HFFc6 (cell line): ENCODE results near the gene LIG1. TPM values are rescaled to one million over a fixed set of nuclear protein-coding genes. Genes with fewer than 3 reads are reported as not detected.

ENCODE experiments used
- DNase-seq: peaks from one replicate; pipeline ENCODE4 v3.0.0-alpha.2; 2018
- H3K27ac Mint-ChIP-seq: 2 replicates; pipeline ENCODE4 v1.8.0; 2020; ENCODE audit warnings: mild to moderate bottlenecking, mixed read lengths
- H3K27me3 Mint-ChIP-seq: 2 replicates; pipeline ENCODE4 v1.8.0; 2021; ENCODE audit warnings: mild to moderate bottlenecking, moderate library complexity, mixed read lengths; ENCODE audit not compliant: insufficient read depth
- H3K36me3 Mint-ChIP-seq: 2 replicates; pipeline ENCODE4 v1.8.0; 2021; ENCODE audit warnings: low read depth, mixed read lengths
- H3K4me1 Mint-ChIP-seq: 2 replicates; pipeline ENCODE4 v1.8.0; 2020; ENCODE audit warnings: low read depth, mixed read lengths
- H3K4me3 Mint-ChIP-seq: 2 replicates; pipeline ENCODE4 v1.8.0; 2020; ENCODE audit warnings: mild to moderate bottlenecking, moderate library complexity, mixed read lengths
- H3K9me3 Mint-ChIP-seq: 2 replicates; pipeline ENCODE4 v1.8.0; 2020; ENCODE audit warnings: mild to moderate bottlenecking, mixed read lengths
- total RNA-seq, 6 experiments: library from RNA; stranded (reverse); fragmentation: NEBNext Ultra II Directional; extraction: Animal tissue kit (Norgen Biotek cat#: 25700); gene quantifications; 2 replicates in 1 of 6; 3 replicates in 5 of 6; pipeline ENCODE4 v1.2.3, GENCODE V29; 2021
- TF ChIP-seq, protein P1 (sequence below): fragments of 200-600 bp; sonication (generic); IDR thresholded peaks from 2 replicates; pipeline ENCODE4 v1.5.0; 2021; ENCODE audit warnings: antibody characterized with exemption, mild to moderate bottlenecking

LIG1 gene
- total RNA-seq, 6 experiments from 2014 or later = 25.9 to 55.8 (median 48.1) TPM

DNA sequence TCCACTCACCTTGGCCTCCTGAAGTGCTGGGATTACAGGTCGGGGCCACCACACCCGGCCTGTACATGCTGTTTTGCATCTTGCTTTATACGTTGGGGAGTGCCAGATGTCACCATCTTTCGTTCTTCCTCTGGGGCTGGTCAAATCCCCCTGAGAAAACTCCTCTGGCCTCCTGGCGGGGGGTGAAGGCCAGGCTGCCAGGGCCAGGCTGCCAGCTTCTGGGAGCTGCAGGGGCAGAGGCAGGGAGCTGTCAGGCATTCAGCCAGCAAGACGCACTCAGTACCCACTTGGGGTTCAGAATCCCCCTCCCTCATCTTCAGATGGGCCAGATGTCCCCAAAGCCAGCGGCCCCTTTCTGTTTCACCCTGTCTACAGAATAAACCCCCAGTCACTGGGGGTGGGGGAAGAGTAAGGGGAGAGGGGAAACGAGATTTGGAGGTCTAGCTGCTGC lies 16.4 kb upstream of the LIG1 start:
- Mint-ChIP-seq H3K9me3 (peaks cover 3% of the 10 kb centered on the region), H3K27me3 (peaks cover 2% of the 10 kb centered on the region; the same call in 1 of the 2 replicates), H3K4me3 (no peak overlapping the region), H3K4me1 (no peaks in the 10 kb centered on the region), H3K36me3 (peaks cover 40% of the 10 kb centered on the region), H3K27ac (no peak overlapping the region)
- TF ChIP-seq, protein P1, sequence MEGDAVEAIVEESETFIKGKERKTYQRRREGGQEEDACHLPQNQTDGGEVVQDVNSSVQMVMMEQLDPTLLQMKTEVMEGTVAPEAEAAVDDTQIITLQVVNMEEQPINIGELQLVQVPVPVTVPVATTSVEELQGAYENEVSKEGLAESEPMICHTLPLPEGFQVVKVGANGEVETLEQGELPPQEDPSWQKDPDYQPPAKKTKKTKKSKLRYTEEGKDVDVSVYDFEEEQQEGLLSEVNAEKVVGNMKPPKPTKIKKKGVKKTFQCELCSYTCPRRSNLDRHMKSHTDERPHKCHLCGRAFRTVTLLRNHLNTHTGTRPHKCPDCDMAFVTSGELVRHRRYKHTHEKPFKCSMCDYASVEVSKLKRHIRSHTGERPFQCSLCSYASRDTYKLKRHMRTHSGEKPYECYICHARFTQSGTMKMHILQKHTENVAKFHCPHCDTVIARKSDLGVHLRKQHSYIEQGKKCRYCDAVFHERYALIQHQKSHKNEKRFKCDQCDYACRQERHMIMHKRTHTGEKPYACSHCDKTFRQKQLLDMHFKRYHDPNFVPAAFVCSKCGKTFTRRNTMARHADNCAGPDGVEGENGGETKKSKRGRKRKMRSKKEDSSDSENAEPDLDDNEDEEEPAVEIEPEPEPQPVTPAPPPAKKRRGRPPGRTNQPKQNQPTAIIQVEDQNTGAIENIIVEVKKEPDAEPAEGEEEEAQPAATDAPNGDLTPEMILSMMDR = no peak
- no peak for DNase-seq

DNA sequence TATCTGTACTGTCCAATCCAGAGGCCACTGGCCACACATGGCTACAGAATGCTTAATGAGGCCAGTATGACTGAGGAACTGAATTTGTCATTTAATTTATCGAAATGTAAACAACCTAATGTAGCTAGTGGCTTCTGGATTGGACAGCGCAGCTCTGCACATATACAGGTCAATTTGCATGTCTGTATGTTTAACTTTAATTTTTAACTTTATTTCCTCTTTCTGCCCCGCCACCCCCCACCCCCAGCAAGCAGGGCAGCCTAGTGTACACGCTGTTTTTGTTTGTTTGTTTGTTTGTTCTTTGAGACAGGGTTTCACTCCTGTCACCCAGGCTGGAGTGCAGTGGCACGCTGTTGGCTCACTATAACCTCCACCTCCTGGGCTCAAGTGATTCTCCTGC lies 15.9 kb upstream of the LIG1 start:
- H3K4me3 Mint-ChIP-seq = no peak overlapping the region
- H3K36me3 Mint-ChIP-seq = peaks cover 44% of the 10 kb centered on the region
- no peaks in the 10 kb centered on the region for H3K4me1 Mint-ChIP-seq
- TF ChIP-seq, protein P1 = no peak
- no peak for DNase-seq
- peaks cover 2% of the 10 kb centered on the region; the same call in 1 of the 2 replicates for H3K27me3 Mint-ChIP-seq
- H3K9me3 Mint-ChIP-seq = peaks cover 8% of the 10 kb centered on the region
- no peak overlapping the region for H3K27ac Mint-ChIP-seq

DNA sequence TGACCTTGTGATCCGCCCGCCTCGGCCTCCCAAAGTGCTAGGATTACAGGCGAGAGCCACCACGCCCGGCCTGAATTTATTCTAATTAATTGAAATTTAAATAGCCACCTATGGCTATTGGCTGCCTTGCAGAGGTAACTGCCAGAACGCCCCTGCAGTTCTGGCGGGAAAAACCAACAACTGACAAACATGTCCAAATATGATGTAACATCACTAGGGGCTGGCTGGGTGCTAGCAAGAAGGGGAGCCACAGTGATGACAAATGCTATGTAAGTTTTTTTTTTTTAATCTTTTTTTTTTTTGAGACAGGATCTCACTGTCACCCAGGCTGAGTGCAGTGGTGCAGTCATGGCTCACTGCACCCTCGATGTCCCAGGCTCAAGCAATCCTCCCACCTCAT lies 13.2 kb upstream of the LIG1 start:
- Mint-ChIP-seq H3K4me3 (no peak overlapping the region), H3K4me1 (no peaks in the 10 kb centered on the region), H3K36me3 (peaks cover 44% of the 10 kb centered on the region), H3K27me3 (peaks cover 2% of the 10 kb centered on the region; the same call in 1 of the 2 replicates), H3K27ac (no peak overlapping the region), H3K9me3 (peaks cover 11% of the 10 kb centered on the region)
- TF ChIP-seq, protein P1 = no peak
- DNase-seq = no peak

DNA sequence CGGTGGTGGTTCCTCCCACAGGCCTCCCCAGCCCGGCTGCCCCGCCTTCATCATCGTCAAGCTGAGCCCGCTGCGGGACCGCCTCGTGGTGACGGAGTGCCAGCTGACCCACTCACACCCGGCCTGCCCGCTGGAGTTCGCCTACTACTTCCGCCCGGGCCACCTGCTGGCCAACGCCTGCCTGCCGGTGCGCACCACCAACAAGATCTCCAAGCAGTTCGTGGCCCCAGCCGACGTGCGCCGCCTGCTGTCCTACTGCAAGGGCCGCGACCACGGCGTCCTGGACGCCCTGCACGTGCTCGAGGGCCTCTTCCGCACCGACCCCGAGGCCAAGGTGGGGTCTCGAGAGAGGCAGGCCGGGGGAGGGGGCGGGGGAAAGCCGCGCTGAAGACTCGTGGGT lies 12.3 kb upstream of the LIG1 start:
- no peak for DNase-seq
- Mint-ChIP-seq H3K27ac (no peak overlapping the region), H3K27me3 (no peaks in the 10 kb centered on the region), H3K9me3 (peaks cover 11% of the 10 kb centered on the region), H3K4me3 (no peak overlapping the region), H3K4me1 (no peaks in the 10 kb centered on the region), H3K36me3 (peaks cover 39% of the 10 kb centered on the region)
- TF ChIP-seq, protein P1 = peak; percentile 49

DNA sequence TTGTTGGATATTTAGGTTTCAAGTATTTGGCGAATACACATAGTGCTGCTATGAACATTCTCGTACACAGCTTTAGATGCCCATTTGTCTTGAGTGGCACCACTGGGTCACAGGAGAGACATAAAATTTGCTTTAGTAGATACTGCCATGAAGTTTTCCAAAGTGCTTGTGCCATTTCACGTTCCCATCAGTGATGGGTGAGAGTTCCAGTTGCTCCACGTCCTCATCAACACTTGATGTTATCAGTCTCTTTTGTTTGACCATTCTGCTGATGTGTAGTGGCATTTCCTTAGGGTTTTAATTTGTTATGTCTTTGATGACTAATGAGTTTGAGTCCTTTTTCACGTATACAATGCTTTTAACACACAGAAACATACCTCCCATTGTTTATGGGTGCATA lies 11.4 kb upstream of the LIG1 start:
- Mint-ChIP-seq H3K27me3 (peaks cover under 1% of the 10 kb centered on the region; the same call in 1 of the 2 replicates), H3K36me3 (peaks cover 39% of the 10 kb centered on the region), H3K4me1 (no peaks in the 10 kb centered on the region), H3K9me3 (peaks cover 11% of the 10 kb centered on the region), H3K27ac (no peak overlapping the region), H3K4me3 (no peak overlapping the region)
- no peak for DNase-seq
- TF ChIP-seq, protein P1 = no peak

DNA sequence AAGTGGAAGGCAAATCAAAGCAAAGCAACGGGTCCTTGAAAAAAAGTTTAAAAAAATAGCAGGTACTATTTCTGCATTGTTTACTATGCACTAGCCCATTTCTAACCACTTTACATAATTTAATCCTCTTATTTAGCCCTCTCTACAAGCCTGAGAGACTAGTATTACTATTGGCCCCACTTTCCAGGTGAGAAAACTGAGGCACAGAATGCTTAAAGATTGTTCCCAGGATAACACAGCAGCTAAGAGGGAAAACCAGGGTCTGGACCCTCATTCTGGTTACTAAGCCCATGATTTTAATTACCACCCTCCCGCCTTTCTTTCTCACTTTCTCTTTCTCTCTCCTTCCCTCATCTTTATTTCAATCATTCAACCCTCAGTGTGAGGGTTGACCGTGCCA lies 6.1 kb upstream of the LIG1 start:
- DNase-seq = no peak
- Mint-ChIP-seq H3K36me3 (peaks cover 44% of the 10 kb centered on the region), H3K27ac (no peak overlapping the region), H3K4me1 (peaks cover 4% of the 10 kb centered on the region), H3K4me3 (no peak overlapping the region), H3K27me3 (peaks cover 2% of the 10 kb centered on the region; the same call in 1 of the 2 replicates), H3K9me3 (peaks cover 5% of the 10 kb centered on the region)
- TF ChIP-seq, protein P1 = no peak
